ENCODE measurements around the gene TMEM231. TPM values are rescaled to one million over a fixed set of nuclear protein-coding genes. Genes with fewer than 3 reads are reported as not detected.

TMEM231 gene
- total and polyA plus RNA-seq, 2 donors (not counting 3 experiments of a cell fraction or from before 2014, with no cell fraction given): 10.0 to 35.8 TPM

GRCh38 chr16:75566040-75566757 is 10.1 kb upstream of the TMEM231 start, which contains the start of gene GABARAPL2:
TSS of gene GABARAPL2 (plus strand) at chr16:75566379. CDS start at chr16:75566487, 108 bp downstream.
- Histone ChIP-seq H3K9ac (replicated peaks; ENCODE audit: extremely low read depth, insufficient read depth, low read length) (peak within 1 kb of the TSS; percentile 58), H3K9me3 (replicated peaks; ENCODE audit: control insufficient read depth, insufficient read depth, low read length) (no peaks in the 10 kb centered on the region), H3K9me1 (replicated peaks; ENCODE audit: control insufficient read depth, extremely low read depth, insufficient read depth, low read length) (no peaks in the 10 kb centered on the region), H3K36me3 (ENCODE audit: control insufficient read depth in 2 of 2, extremely low read depth in 1 of 2, insufficient read depth in 2 of 2, low read length in 2 of 2) (peaks cover 16 to 18% of the 10 kb centered on the region in 2 experiments), H3K79me2 (ENCODE audit: control insufficient read depth, insufficient read depth, low read length) (peaks cover 13% of the 10 kb centered on the region), H3K4me2 (ENCODE audit: insufficient read depth, low read length) (peak within 1 kb of the TSS; percentile 79), H3K4me3 (replicated peaks in 1 of 3; ENCODE audit: insufficient read depth in 1 of 3, low read depth in 1 of 3, low read length in 3 of 3) (peak within 1 kb of the TSS; percentile 48 to 83 (median 79)), H3K4me1 (ENCODE audit: control insufficient read depth, extremely low read depth, insufficient read depth, low read length) (peaks cover 9% of the 10 kb centered on the region), H2AFZ (ENCODE audit: low read depth, low read length) (peak within 1 kb of the TSS; percentile 91), H3K27ac (ENCODE audit: insufficient read depth, low read depth, low read length) (no peak within 1 kb of the TSS), H4K20me1 (replicated peaks; ENCODE audit: control insufficient read depth, extremely low read depth, insufficient read depth, low read length) (no peaks in the 10 kb centered on the region), H3K27me3 (ENCODE audit: control insufficient read depth in 2 of 2, insufficient read depth in 2 of 2, low read length in 2 of 2) (peaks cover 7 to 24% of the 10 kb centered on the region in 2 experiments)
- BruUV-seq (replicated peaks): no TSS peak
- no peak for TF ChIP-seq CTCF (IDR thresholded peaks at IDR 0.05; ENCODE audit: extremely low read depth in 1 of 2, insufficient read depth in 1 of 2, low read depth in 1 of 2, low read length in 2 of 2)
- TF ChIP-seq POLR2A (IDR thresholded peaks at IDR 0.05; ENCODE audit: low read depth, low read length): peak; percentile 66
- TF ChIP-seq POLR2AphosphoS5 (IDR thresholded peaks at IDR 0.05; ENCODE audit: insufficient read depth, low read depth, low read length): peak; percentile 76
- dilution Hi-C loops (cut with MboI; ENCODE audit: extremely low pct_ligation_motif_present, low sequenced_read_pairs): no loop called here
- peak; percentile 84 for DNase-seq (ENCODE audit: low read depth, low spot score)
- ChIA-PET POLR2A (interaction anchor here (0.5 kb wide), 1 partner anchor 13 kb away, joined by 4 read pairs; no protein-coding TSS in a partner anchor), CTCF (interaction anchor here (0.9 to 4.1 kb wide), 5 partner anchors 10 to 367 kb away, joined by 3 to 17 read pairs (median 4); no protein-coding TSS in a partner anchor)
- peak; percentile 85 for FAIRE-seq
- intact Hi-C loops (cut with micrococcal nuclease): loop anchor here (1.0 to 5.0 kb wide), 5 partner anchors 10 to 196 kb away; partner anchors contain the start of genes ADAT1, KARS1, TERF2IP and TMEM231
